ENCODE measurements around the gene LAIR1. TPM values are rescaled to one million over a fixed set of nuclear protein-coding genes. Genes with fewer than 3 reads are reported as not detected.

Gene LAIR1
- total RNA-seq: not detected in 2 replicates

GRCh38 chr19:54364775-54365257 is at the start of gene LAIR1:
Gene LAIR1, minus strand, starts transcription at chr19:54364931. Its CDS starts 127 bp downstream, at chr19:54364804.

GRCh38 chr19:54312436-54313377 is 52.0 kb downstream of the LAIR1 start, which contains the start of gene LILRA5:
Gene LILRA5, minus strand, starts transcription at chr19:54313166. Its CDS starts 147 bp downstream, at chr19:54313019.

Other genes with a start within 250 kb of the LAIR1 start
- 15.9 and 19.7 TPM in 2 replicates for gene TFPT, start 249.3 kb downstream of the LAIR1 start, total RNA-seq
- 51.3 and 64.7 TPM in 2 replicates for gene PRPF31, start 249.2 kb downstream of the LAIR1 start, total RNA-seq
- gene CNOT3, start 227.2 kb downstream of the LAIR1 start, total RNA-seq: 15.2 and 19.6 TPM in 2 replicates
- 4.9 and 5.1 TPM in 2 replicates for gene LENG1, start 205.2 kb downstream of the LAIR1 start, total RNA-seq
- 0.53 TPM in 1 of 2 replicates, not detected in the other for gene TMC4, start 191.8 kb downstream of the LAIR1 start, total RNA-seq
- 64.0 and 112 TPM in 2 replicates for gene MBOAT7, start 175.4 kb downstream of the LAIR1 start, total RNA-seq
- 47.6 and 60.0 TPM in 2 replicates for gene TSEN34, start 173.6 kb downstream of the LAIR1 start, total RNA-seq
- gene RPS9, start 164.1 kb downstream of the LAIR1 start, total RNA-seq: 1,424 and 1,587 TPM in 2 replicates
- not detected in 2 replicates for gene LILRB3, start 141.9 kb downstream of the LAIR1 start, total RNA-seq
- not detected in 2 replicates for gene LILRA6, start 122.1 kb downstream of the LAIR1 start, total RNA-seq
- gene LILRB5, start 107.7 kb downstream of the LAIR1 start, total RNA-seq: 0.07 TPM in 1 of 2 replicates, not detected in the other
- not detected in 2 replicates for gene LILRB2, start 83.8 kb downstream of the LAIR1 start, total RNA-seq
- not detected in 2 replicates for gene LILRA5, start 51.8 kb downstream of the LAIR1 start, total RNA-seq
- gene LILRA4, start 25.8 kb downstream of the LAIR1 start, total RNA-seq: not detected in 2 replicates
- not detected in 2 replicates for gene TTYH1, start 50.5 kb upstream of the LAIR1 start, total RNA-seq
- 46.4 and 74.3 TPM in 2 replicates for gene LENG8, start 84.3 kb upstream of the LAIR1 start, total RNA-seq
- gene LENG9, start 98.8 kb upstream of the LAIR1 start, total RNA-seq: 3.6 TPM in 2 replicates
- 27.1 and 27.4 TPM in 2 replicates for gene CDC42EP5, start 108.4 kb upstream of the LAIR1 start, total RNA-seq
- gene LAIR2, start 137.9 kb upstream of the LAIR1 start, total RNA-seq: not detected in 2 replicates
- not detected in 2 replicates for gene LILRA2, start 208.9 kb upstream of the LAIR1 start, total RNA-seq
- gene LILRA1, start 228.7 kb upstream of the LAIR1 start, total RNA-seq: not detected in 2 replicates

Data from thoracic aorta endothelial cell (primary cell).